ENCODE results near the gene BRAF. TPM values are rescaled to one million over a fixed set of nuclear protein-coding genes. Genes with fewer than 3 reads are reported as not detected.
"Not testable (repeated sequence)": the region's sequence is repeated elsewhere in the genome, so short reads cannot be mapped to it uniquely, and the experiment has no call there.

The BRAF gene
- total RNA-seq, 2 donors from 2014 or later: 27.6 to 35.1 TPM

GRCh38 chr7:140674899-140675701 is 249.6 kb downstream of the BRAF start:
- Mint-ChIP-seq H3K27ac (no peak overlapping the region), H3K4me1 (no peaks in the 10 kb centered on the region), H3K9me3 (no peaks in the 10 kb centered on the region), H3K36me3 (ENCODE audit: low read depth) (peaks cover 42% of the 10 kb centered on the region), H3K27me3 (no peaks in the 10 kb centered on the region), H3K4me3 (peak overlapping the region; percentile 87)
- ATAC-seq (replicated peaks): no peak

DNA sequence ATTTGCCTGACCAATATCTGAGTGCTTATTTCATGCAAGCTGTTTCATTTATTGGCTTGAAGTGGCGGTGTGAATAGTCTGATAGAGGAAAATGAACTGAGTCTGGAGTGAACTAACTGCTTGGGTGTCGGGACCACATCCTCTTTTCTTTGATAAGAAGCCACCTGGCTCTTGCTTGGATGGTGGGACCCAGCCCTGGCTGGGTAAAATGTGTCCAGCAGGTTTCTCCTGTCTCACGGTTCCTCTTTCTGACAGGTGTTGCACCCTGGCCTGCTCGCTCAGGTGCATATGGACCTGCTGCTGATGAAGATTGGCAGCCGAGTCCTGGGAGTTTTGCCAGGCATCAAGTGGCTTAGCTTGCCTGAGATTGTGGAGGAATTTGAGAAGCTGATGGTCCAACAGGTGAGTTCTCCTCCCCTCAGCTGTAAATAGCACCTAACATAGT is 250.4 kb downstream of the BRAF start:
- H3K27me3 Mint-ChIP-seq: no peaks in the 10 kb centered on the region
- peaks cover 35% of the 10 kb centered on the region for H3K36me3 Mint-ChIP-seq (ENCODE audit: low read depth)
- peak overlapping the region; percentile 87 for H3K4me3 Mint-ChIP-seq
- H3K9me3 Mint-ChIP-seq: no peaks in the 10 kb centered on the region
- no peaks in the 10 kb centered on the region for H3K4me1 Mint-ChIP-seq
- no peak for ATAC-seq (replicated peaks)
- H3K27ac Mint-ChIP-seq: no peak overlapping the region

- no peaks in the 10 kb centered on the region for H3K4me1 Mint-ChIP-seq
- H3K4me3 Mint-ChIP-seq: peak overlapping the region; percentile 87
- ATAC-seq (replicated peaks): no peak
- peak overlapping the region; percentile 88 for H3K27ac Mint-ChIP-seq
- no peaks in the 10 kb centered on the region for H3K27me3 Mint-ChIP-seq
- no peaks in the 10 kb centered on the region for H3K9me3 Mint-ChIP-seq
- peaks cover 29% of the 10 kb centered on the region for H3K36me3 Mint-ChIP-seq (ENCODE audit: low read depth)
Measured at GRCh38 chr7:140673774-140674155, 251.0 kb downstream of the BRAF start.

DNA sequence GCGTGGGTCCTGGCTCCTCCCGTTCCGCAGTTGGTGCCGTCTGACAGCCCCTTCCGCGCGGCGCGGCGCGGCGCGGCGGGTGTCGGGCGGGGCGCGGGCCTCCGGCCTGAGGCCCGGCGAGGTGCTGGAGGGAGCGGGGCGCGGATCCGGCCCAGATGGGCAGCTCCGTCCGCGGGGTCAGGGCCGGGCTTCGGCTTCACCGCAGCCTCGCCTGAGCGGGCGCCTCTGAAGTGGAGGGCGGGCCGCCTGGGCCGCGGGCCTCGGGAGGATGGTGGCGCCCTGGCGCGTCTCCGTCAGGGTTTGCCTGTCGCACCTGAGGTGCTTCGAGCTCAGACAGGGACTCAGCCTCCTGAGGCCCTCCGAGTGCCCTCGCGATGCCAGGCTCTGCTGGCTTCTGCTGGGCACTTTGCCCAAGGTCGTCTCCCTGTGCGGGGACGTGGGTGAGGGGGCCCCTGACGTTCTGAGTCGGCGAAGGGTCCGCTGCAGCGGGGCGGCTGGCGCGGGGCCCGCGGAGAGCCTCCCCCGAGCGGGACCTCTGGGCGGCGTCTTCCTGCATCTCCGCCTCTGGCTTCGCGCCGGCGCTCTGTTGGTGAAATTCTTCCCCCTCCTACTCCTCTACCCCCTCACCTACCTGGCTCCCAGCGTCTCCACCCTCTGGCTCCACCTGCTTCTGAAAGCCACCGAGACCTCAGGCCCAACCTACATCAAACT is 251.5 kb downstream of the BRAF start:
- Mint-ChIP-seq H3K27ac (peak overlapping the region; percentile 88), H3K36me3 (ENCODE audit: low read depth) (peaks cover 23% of the 10 kb centered on the region), H3K9me3 (no peaks in the 10 kb centered on the region), H3K4me3 (peak overlapping the region; percentile 87), H3K4me1 (no peaks in the 10 kb centered on the region), H3K27me3 (no peaks in the 10 kb centered on the region)
- ATAC-seq (replicated peaks): peak; percentile 80

- H3K9me3 Mint-ChIP-seq: no peaks in the 10 kb centered on the region
- peak within 1 kb of the TSS; percentile 88 for H3K27ac Mint-ChIP-seq
- no peaks in the 10 kb centered on the region for H3K4me1 Mint-ChIP-seq
- H3K4me3 Mint-ChIP-seq: peak within 1 kb of the TSS; percentile 87
- peaks cover 16% of the 10 kb centered on the region for H3K36me3 Mint-ChIP-seq (ENCODE audit: low read depth)
- H3K27me3 Mint-ChIP-seq: no peaks in the 10 kb centered on the region
- peak; percentile 83 for ATAC-seq (replicated peaks)
Measured at GRCh38 chr7:140672382-140673062, 252.2 kb downstream of the BRAF start, which contains the start of gene ADCK2. Gene ADCK2, plus strand, starts transcription at chr7:140672945. Its CDS starts 386 bp downstream, at chr7:140673331.

DNA sequence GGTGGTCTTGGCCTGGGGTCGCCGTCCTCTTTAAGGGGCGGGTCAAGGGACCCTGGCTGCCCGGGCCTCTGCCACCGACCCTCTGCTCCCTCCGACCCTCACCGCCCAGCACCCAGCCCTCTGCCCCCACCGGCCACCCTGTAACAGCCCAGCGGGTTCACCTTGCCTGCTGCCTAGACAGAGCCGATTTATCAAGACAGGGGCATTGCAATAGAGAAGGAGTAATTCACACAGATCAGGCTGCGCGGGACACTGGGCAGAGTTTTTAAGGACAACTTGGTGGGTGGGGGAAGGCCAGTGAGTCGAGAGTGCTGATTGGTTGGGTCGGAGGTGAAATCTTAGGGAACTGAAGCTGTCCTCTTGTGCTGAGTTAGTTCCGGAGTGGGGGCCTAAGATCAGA is 252.8 kb downstream of the BRAF start:
- no peak for ATAC-seq (replicated peaks)
- peak overlapping the region; percentile 69 for H3K27ac Mint-ChIP-seq
- peak overlapping the region; percentile 74 for H3K4me3 Mint-ChIP-seq
- no peaks in the 10 kb centered on the region for H3K4me1 Mint-ChIP-seq
- H3K9me3 Mint-ChIP-seq: no peaks in the 10 kb centered on the region
- H3K27me3 Mint-ChIP-seq: no peaks in the 10 kb centered on the region
- H3K36me3 Mint-ChIP-seq (ENCODE audit: low read depth): peaks cover 11% of the 10 kb centered on the region

GRCh38 chr7:140670343-140670935 is 254.3 kb downstream of the BRAF start:
- no peak overlapping the region for H3K4me3 Mint-ChIP-seq
- ATAC-seq (replicated peaks): no peak
- H3K27ac Mint-ChIP-seq: no peak overlapping the region
- H3K36me3 Mint-ChIP-seq (ENCODE audit: low read depth): no peaks in the 10 kb centered on the region
- H3K9me3 Mint-ChIP-seq: no peaks in the 10 kb centered on the region
- no peaks in the 10 kb centered on the region for H3K4me1 Mint-ChIP-seq
- H3K27me3 Mint-ChIP-seq: no peaks in the 10 kb centered on the region

GRCh38 chr7:140669862-140670261 is 254.9 kb downstream of the BRAF start:
- not testable (repeated sequence) for ATAC-seq (replicated peaks)

GRCh38 chr7:140669352-140669751 is 255.4 kb downstream of the BRAF start:
- no peak for ATAC-seq (replicated peaks)
- Mint-ChIP-seq H3K27ac (no peak overlapping the region), H3K4me3 (no peak overlapping the region), H3K36me3 (ENCODE audit: low read depth) (no peaks in the 10 kb centered on the region), H3K4me1 (no peaks in the 10 kb centered on the region), H3K9me3 (no peaks in the 10 kb centered on the region), H3K27me3 (no peaks in the 10 kb centered on the region)

More at GRCh38 chr7:140669862-140670261, 254.9 kb downstream of the BRAF start:
- H3K4me3 Mint-ChIP-seq; H3K27me3 Mint-ChIP-seq; H3K36me3 Mint-ChIP-seq (ENCODE audit: low read depth); H3K27ac Mint-ChIP-seq; H3K9me3 Mint-ChIP-seq; H3K4me1 Mint-ChIP-seq: not testable (repeated sequence)

Other genes with a start within 250 kb of the BRAF start
- gene NDUFB2, start 228.2 kb downstream of the BRAF start, total RNA-seq: 100 to 1,000 TPM in 1 of 2 donors, 10 to 100 TPM in 1; 92.7 to 215 TPM
- 10 to 100 TPM; 53.6 to 87.4 TPM for gene MRPS33, start 90.0 kb upstream of the BRAF start, total RNA-seq
- gene TMEM178B, start 149.1 kb upstream of the BRAF start, total RNA-seq: 1 to 10 TPM; 1.7 to 2.1 TPM

Measured in activated T-helper 17 cell treated with anti-CD3 and anti-CD28 coated beads, Interleukin-2, amount 50 U/mL, for 72 hours (primary cell).